ENCODE data around the gene PSENEN.

Gene PSENEN

GRCh38 chr19:35729021-35729420 lies 16.4 kb upstream of the PSENEN start:
- no peak overlapping the region for H3K9ac ChIP-seq (ENCODE audit: insufficient read length)

GRCh38 chr19:35729763-35730162 lies 15.7 kb upstream of the PSENEN start:
- no peak for DNase-seq (ENCODE audit: low read depth, low spot score)
- H3K27ac ChIP-seq = no peak overlapping the region
- no peaks in the 10 kb centered on the region for H3K9me3 ChIP-seq (ENCODE audit: low read depth, low read length)
- TF ChIP-seq FOXP2 (optimal IDR thresholded peaks at IDR 0.05; ENCODE audit: control extremely low read depth, extremely low read length, insufficient read depth) (no peak), EZH2 (IDR thresholded peaks at IDR 0.05) (no peak), POLR2AphosphoS5 (IDR thresholded peaks at IDR 0.05; ENCODE audit: borderline replicate concordance, low read depth, low read length) (no peak)
- H3K4me3 ChIP-seq = no peak overlapping the region
- H3K36me3 ChIP-seq (ENCODE audit: insufficient read depth, low read length) = peaks cover 69% of the 10 kb centered on the region; the same call in 1 of the 2 replicates
- H3K9ac ChIP-seq (ENCODE audit: insufficient read length) = no peak overlapping the region

More at GRCh38 chr19:35729021-35729420, 16.4 kb upstream of the PSENEN start:
- DNase-seq (ENCODE audit: low read depth, low spot score) = no peak
- no peak overlapping the region for H3K4me3 ChIP-seq
- H3K9me3 ChIP-seq (ENCODE audit: low read depth, low read length) = no peaks in the 10 kb centered on the region
- H3K27ac ChIP-seq = no peak overlapping the region
- TF ChIP-seq FOXP2 (optimal IDR thresholded peaks at IDR 0.05; ENCODE audit: control extremely low read depth, extremely low read length, insufficient read depth) = no peak
- TF ChIP-seq POLR2AphosphoS5 (IDR thresholded peaks at IDR 0.05; ENCODE audit: borderline replicate concordance, low read depth, low read length) = no peak
- no peak for TF ChIP-seq EZH2 (IDR thresholded peaks at IDR 0.05)
- peaks cover 71% of the 10 kb centered on the region; the same call in 1 of the 2 replicates for H3K36me3 ChIP-seq (ENCODE audit: insufficient read depth, low read length)

GRCh38 chr19:35730326-35730725 lies 15.1 kb upstream of the PSENEN start:
- Histone ChIP-seq H3K4me3 (no peak overlapping the region), H3K27ac (no peak overlapping the region), H3K9ac (ENCODE audit: insufficient read length) (no peak overlapping the region), H3K9me3 (ENCODE audit: low read depth, low read length) (no peaks in the 10 kb centered on the region), H3K36me3 (ENCODE audit: insufficient read depth, low read length) (peaks cover 65% of the 10 kb centered on the region; the same call in 1 of the 2 replicates)
- TF ChIP-seq EZH2 (IDR thresholded peaks at IDR 0.05) (no peak), FOXP2 (optimal IDR thresholded peaks at IDR 0.05; ENCODE audit: control extremely low read depth, extremely low read length, insufficient read depth) (no peak), POLR2AphosphoS5 (IDR thresholded peaks at IDR 0.05; ENCODE audit: borderline replicate concordance, low read depth, low read length) (no peak)
- no peak for DNase-seq (ENCODE audit: low read depth, low spot score)

- DNase-seq (ENCODE audit: low read depth, low spot score) = no peak
- Histone ChIP-seq H3K9ac (ENCODE audit: insufficient read length) (no peak overlapping the region), H3K9me3 (ENCODE audit: low read depth, low read length) (no peaks in the 10 kb centered on the region), H3K36me3 (ENCODE audit: insufficient read depth, low read length) (peaks cover 55% of the 10 kb centered on the region; the same call in 1 of the 2 replicates), H3K27ac (no peak overlapping the region), H3K4me3 (no peak overlapping the region)
- TF ChIP-seq EZH2 (IDR thresholded peaks at IDR 0.05) = no peak
- no peak for TF ChIP-seq POLR2AphosphoS5 (IDR thresholded peaks at IDR 0.05; ENCODE audit: borderline replicate concordance, low read depth, low read length)
- TF ChIP-seq FOXP2 (optimal IDR thresholded peaks at IDR 0.05; ENCODE audit: control extremely low read depth, extremely low read length, insufficient read depth) = no peak
These were observed 14.1 kb upstream of the PSENEN start for GRCh38 chr19:35731353-35731752.

GRCh38 chr19:35731779-35732405 lies 13.6 kb upstream of the PSENEN start:
- Histone ChIP-seq H3K36me3 (ENCODE audit: insufficient read depth, low read length) (peaks cover 56% of the 10 kb centered on the region; the same call in 1 of the 2 replicates), H3K27ac (no peak overlapping the region)
- TF ChIP-seq FOXP2 (optimal IDR thresholded peaks at IDR 0.05; ENCODE audit: control extremely low read depth, extremely low read length, insufficient read depth) (no peak), EZH2 (IDR thresholded peaks at IDR 0.05) (no peak), POLR2AphosphoS5 (IDR thresholded peaks at IDR 0.05; ENCODE audit: borderline replicate concordance, low read depth, low read length) (no peak)

GRCh38 chr19:35732540-35733179 lies 12.8 kb upstream of the PSENEN start:
- Histone ChIP-seq H3K36me3 (ENCODE audit: insufficient read depth, low read length) (peaks cover 55% of the 10 kb centered on the region; the same call in 1 of the 2 replicates), H3K4me3 (no peak overlapping the region), H3K9me3 (ENCODE audit: low read depth, low read length) (no peaks in the 10 kb centered on the region), H3K9ac (ENCODE audit: insufficient read length) (no peak overlapping the region), H3K27ac (no peak overlapping the region)
- no peak for DNase-seq (ENCODE audit: low read depth, low spot score)
- no peak for TF ChIP-seq FOXP2 (optimal IDR thresholded peaks at IDR 0.05; ENCODE audit: control extremely low read depth, extremely low read length, insufficient read depth)
- no peak for TF ChIP-seq POLR2AphosphoS5 (IDR thresholded peaks at IDR 0.05; ENCODE audit: borderline replicate concordance, low read depth, low read length)
- no peak for TF ChIP-seq EZH2 (IDR thresholded peaks at IDR 0.05)

More at GRCh38 chr19:35731779-35732405, 13.6 kb upstream of the PSENEN start:
- Histone ChIP-seq H3K9ac (ENCODE audit: insufficient read length) (no peak overlapping the region), H3K9me3 (ENCODE audit: low read depth, low read length) (no peaks in the 10 kb centered on the region), H3K4me3 (no peak overlapping the region)
- DNase-seq (ENCODE audit: low read depth, low spot score) = no peak

- no peak overlapping the region for H3K9ac ChIP-seq (ENCODE audit: insufficient read length)
- no peak overlapping the region for H3K4me3 ChIP-seq
- no peaks in the 10 kb centered on the region for H3K9me3 ChIP-seq (ENCODE audit: low read depth, low read length)
- TF ChIP-seq FOXP2 (optimal IDR thresholded peaks at IDR 0.05; ENCODE audit: control extremely low read depth, extremely low read length, insufficient read depth) = no peak
- no peak for TF ChIP-seq POLR2AphosphoS5 (IDR thresholded peaks at IDR 0.05; ENCODE audit: borderline replicate concordance, low read depth, low read length)
- no peak overlapping the region for H3K27ac ChIP-seq
- no peak for DNase-seq (ENCODE audit: low read depth, low spot score)
- peaks cover 60% of the 10 kb centered on the region; the same call in 1 of the 2 replicates for H3K36me3 ChIP-seq (ENCODE audit: insufficient read depth, low read length)
These were observed 12.0 kb upstream of the PSENEN start for GRCh38 chr19:35733180-35734125.

GRCh38 chr19:35734273-35734672 lies 11.2 kb upstream of the PSENEN start:
- TF ChIP-seq EZH2 (IDR thresholded peaks at IDR 0.05) = no peak
- TF ChIP-seq FOXP2 (optimal IDR thresholded peaks at IDR 0.05; ENCODE audit: control extremely low read depth, extremely low read length, insufficient read depth) = no peak
- no peak for TF ChIP-seq POLR2AphosphoS5 (IDR thresholded peaks at IDR 0.05; ENCODE audit: borderline replicate concordance, low read depth, low read length)
- Histone ChIP-seq H3K27ac (no peak overlapping the region), H3K36me3 (ENCODE audit: insufficient read depth, low read length) (peaks cover 57% of the 10 kb centered on the region; the same call in 1 of the 2 replicates), H3K9ac (ENCODE audit: insufficient read length) (no peak overlapping the region), H3K4me3 (no peak overlapping the region), H3K9me3 (ENCODE audit: low read depth, low read length) (no peaks in the 10 kb centered on the region)
- no peak for DNase-seq (ENCODE audit: low read depth, low spot score)

Data from SK-N-MC (cell line).